Dermis microvascular lymphatic vessel endothelial cell (primary cell): Measurements from ENCODE around the gene MIB2. TPM values are rescaled to one million over a fixed set of nuclear protein-coding genes. Genes with fewer than 3 reads are reported as not detected.

Source experiments
- DNase-seq, 2 donors: peaks; one replicate each; pipeline versions ENCODE4 v3.0.0 to v3.0.0-alpha.2; 2010; ENCODE audit warnings: low read depth in 2 of 2
- total RNA-seq: library from RNA; depleted of rRNA; stranded (reverse); fragments of >200 nt; gene quantifications from 2 replicates; pipeline ENCODE4 v1.2.1, GENCODE V29; 2014

MIB2 gene
- total RNA-seq, 1 donor from 2014 or later = 21.4 TPM

GRCh38 chr1:1614204-1614953 is 921 bp upstream of the MIB2 start:
- no peak for DNase-seq

DNA sequence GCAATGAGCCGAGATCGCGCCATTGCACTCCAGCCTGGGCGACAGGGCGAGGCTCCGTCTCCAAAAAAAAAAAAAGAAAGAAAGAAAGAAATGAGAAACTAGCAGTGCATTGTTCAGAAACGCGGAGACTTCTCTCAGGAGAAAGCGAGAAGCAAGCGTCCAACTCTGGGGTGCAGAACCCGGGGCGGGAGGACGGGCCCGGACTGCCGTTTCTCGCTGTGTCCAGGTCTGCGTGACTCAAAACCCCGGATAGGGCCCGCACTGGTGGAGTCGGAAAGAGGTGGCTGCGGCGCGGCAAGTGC is 395 bp upstream of the MIB2 start:
- no peak for DNase-seq

- peak in 1 of 2 donors; percentile 48 for DNase-seq
Observed at GRCh38 chr1:1616045-1616790, 918 bp downstream of the MIB2 start.

DNA sequence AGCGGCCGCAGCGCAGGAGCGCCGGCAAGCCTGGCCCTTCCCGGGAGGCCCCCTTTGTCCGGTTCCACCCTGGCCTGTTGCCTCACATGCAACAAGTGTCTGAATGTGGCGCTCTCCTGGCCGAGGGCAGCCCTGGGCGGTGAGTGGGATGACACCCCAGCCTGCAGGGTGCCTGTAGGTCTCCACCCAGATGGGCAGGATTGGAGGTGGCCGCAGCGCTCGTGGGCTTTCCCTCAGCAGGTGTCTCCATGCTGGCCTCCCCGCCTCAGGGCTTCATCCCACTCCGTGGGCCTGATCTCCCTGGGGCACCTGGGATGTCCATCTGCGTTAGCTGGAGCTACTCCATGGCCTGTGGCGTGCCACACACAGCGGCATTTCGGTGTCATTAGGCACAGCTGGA is 1.5 kb downstream of the MIB2 start:
- no peak for DNase-seq

DNA sequence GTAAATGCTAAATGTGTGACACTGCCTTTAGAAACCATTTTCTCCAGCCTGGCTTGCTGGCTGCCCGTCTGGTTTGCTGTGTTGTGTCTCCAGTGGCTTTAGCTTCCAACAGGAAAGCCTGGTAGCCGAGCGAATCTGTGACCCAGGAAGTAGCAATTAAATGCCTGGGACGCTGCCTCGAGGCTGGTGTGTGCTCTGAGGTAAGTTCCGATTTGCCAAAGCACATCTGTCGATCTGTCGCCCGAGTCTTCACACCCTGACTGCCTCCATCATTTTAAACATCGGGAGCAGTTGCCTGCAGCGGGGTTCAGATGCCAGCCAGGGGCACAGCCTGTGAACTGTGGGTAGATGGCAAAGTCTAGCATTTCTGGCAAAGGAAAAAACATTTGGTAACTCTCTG is 2.2 kb downstream of the MIB2 start:
- no peak for DNase-seq

GRCh38 chr1:1617925-1618324 is 2.6 kb downstream of the MIB2 start:
- no peak for DNase-seq

GRCh38 chr1:1618396-1619068 is 3.2 kb downstream of the MIB2 start:
- DNase-seq = no peak

- DNase-seq = no peak
Observed at GRCh38 chr1:1619917-1620361, 4.6 kb downstream of the MIB2 start.

- DNase-seq = no peak
Observed at GRCh38 chr1:1620433-1621139, 5.3 kb downstream of the MIB2 start.

DNA sequence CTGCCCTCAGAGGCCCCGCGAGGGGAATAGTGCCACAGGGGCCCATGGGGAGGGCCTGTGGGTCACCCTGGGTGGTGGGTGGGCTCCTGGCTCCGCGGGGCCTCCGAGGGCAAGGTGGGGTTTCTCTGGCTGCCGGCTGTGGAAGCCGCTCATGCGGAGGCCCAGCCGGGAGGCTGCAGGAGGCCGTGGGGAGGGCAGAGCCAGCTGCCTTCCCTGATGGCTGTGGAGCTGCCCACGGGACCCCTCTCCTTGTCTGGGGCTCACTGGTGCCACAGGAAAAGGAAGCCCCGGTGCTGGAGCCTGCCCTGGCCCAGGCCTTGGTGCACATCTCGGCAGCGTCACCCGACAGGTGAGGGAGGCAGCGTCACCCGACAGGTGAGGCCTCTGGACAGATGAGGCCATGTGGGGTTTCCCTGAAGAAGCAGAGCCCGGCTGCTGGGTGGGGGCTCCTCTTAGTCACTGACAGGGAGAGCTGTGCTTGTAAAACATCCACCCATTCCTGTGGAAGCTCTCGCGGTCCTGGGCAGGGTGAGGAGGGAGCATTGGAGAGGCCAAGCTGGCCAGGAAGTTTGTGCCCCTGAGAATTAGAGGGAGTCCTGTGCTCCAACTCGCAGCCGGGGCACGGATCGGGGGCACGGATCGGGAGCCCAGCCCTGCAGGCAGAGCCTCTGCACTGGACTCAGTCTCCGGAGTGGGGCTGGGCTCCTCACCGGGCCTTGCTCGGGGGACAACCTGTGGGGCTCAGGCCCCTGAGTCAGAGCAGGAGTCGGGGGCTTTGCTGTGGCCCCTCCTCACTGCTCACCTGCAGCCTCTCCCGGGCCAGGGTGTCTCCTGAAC is 6.1 kb downstream of the MIB2 start:
- no peak for DNase-seq

GRCh38 chr1:1622010-1622787 is 6.9 kb downstream of the MIB2 start:
- no peak for DNase-seq

GRCh38 chr1:1622788-1623094 is 7.4 kb downstream of the MIB2 start:
- no peak for DNase-seq

- DNase-seq = no peak
Observed at GRCh38 chr1:1623181-1623630, 7.9 kb downstream of the MIB2 start.

GRCh38 chr1:1623631-1624442 is 8.5 kb downstream of the MIB2 start:
- DNase-seq = no peak

- no peak for DNase-seq
Observed at GRCh38 chr1:1624443-1625403, 9.4 kb downstream of the MIB2 start.

DNA sequence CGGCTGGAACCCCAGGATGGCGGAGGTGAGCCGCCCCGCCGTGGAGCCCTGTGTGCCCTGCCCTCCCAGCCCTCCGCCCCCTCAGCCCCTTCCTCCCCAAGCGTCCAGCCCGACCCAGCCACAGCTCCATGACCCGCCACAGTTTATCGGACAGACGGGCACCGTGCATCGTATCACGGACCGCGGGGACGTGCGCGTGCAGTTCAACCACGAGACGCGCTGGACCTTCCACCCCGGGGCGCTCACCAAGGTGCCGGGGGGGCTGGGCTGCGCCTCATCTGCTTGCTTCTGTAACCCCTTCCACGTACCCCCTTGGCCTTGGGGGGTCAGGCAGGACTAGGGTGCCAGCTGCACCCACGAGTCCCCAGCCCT is 10.1 kb downstream of the MIB2 start:
- DNase-seq = no peak

DNA sequence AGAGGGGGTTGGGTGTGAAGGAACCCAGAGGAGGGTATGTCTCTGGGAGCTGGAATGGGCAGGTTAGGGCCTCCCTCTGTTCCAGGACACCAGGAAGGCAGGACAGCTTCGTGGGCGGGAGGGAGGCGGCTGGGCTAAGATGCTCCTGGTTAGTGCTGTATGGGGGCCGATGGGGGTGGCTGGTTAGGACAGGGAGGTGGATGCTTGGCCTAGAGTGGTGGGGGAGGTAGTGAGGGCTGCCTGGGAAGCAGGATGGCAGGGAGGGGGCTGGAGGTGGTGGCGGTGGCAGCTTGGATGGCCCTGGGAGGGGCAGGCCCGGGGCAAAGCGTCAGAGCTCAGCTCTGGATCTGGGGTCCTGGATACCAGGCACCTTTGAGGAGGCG is 10.5 kb downstream of the MIB2 start:
- no peak for DNase-seq
